Peyer's patch (tissue), 4 donors: Measurements from ENCODE around the gene CD27.

Source experiments
- POLR2A ChIP-seq, 2 donors: fragments of 450-650 bp; IDR thresholded peaks; one replicate each; pipeline ENCODE4 v1.5.1; 2017; ENCODE audit warnings: antibody characterized with exemption in 2 of 2, mild to moderate bottlenecking in 2 of 2, moderate library complexity in 2 of 2
- TF ChIP-seq, protein P1 (sequence below), 6 experiments: fragments of 450-650 bp in 4 of 6; fragments of 200-600 bp in 2 of 6; sonication (generic) in 1 of 6; IDR thresholded peaks; one replicate each; pipeline ENCODE4 v1.5.1; 2017 to 2019; ENCODE audit warnings: antibody characterized with exemption in 6 of 6, mild to moderate bottlenecking in 3 of 6, moderate library complexity in 1 of 6

DNA sequence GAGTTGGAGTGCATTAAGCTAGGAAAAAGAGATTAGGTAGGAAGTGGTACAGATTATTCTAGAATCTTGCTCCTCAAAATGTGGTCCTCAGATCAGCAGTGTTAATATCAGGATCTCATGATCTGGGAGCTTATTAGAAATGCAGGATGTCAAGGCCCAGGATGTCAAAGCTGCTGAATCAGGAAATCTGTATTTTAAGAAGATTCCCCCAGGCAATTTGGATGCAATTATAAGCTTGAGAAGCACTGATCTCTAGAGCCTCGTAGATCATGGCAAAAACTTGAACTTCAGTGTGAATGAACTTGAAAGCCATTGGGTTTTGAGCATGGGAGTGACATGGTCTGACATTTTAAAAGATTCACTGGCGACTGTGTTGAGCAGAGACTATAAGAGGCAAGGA, 55.7 kb downstream of the CD27 start:
- TF ChIP-seq, protein P1, sequence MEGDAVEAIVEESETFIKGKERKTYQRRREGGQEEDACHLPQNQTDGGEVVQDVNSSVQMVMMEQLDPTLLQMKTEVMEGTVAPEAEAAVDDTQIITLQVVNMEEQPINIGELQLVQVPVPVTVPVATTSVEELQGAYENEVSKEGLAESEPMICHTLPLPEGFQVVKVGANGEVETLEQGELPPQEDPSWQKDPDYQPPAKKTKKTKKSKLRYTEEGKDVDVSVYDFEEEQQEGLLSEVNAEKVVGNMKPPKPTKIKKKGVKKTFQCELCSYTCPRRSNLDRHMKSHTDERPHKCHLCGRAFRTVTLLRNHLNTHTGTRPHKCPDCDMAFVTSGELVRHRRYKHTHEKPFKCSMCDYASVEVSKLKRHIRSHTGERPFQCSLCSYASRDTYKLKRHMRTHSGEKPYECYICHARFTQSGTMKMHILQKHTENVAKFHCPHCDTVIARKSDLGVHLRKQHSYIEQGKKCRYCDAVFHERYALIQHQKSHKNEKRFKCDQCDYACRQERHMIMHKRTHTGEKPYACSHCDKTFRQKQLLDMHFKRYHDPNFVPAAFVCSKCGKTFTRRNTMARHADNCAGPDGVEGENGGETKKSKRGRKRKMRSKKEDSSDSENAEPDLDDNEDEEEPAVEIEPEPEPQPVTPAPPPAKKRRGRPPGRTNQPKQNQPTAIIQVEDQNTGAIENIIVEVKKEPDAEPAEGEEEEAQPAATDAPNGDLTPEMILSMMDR (IDR thresholded peaks at IDR 0.05): no peak
- TF ChIP-seq POLR2A (IDR thresholded peaks at IDR 0.05): no peak
